Inferior parietal cortex (tissue), 1 donor: ENCODE measurements around the gene UBE2QL1.

ENCODE experiments used
- DNase-seq: peaks from one replicate; pipeline ENCODE4 v3.0.0-alpha.2; 2016; ENCODE audit errors: extremely low spot score

UBE2QL1 gene, protein sequence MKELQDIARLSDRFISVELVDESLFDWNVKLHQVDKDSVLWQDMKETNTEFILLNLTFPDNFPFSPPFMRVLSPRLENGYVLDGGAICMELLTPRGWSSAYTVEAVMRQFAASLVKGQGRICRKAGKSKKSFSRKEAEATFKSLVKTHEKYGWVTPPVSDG

DNA sequence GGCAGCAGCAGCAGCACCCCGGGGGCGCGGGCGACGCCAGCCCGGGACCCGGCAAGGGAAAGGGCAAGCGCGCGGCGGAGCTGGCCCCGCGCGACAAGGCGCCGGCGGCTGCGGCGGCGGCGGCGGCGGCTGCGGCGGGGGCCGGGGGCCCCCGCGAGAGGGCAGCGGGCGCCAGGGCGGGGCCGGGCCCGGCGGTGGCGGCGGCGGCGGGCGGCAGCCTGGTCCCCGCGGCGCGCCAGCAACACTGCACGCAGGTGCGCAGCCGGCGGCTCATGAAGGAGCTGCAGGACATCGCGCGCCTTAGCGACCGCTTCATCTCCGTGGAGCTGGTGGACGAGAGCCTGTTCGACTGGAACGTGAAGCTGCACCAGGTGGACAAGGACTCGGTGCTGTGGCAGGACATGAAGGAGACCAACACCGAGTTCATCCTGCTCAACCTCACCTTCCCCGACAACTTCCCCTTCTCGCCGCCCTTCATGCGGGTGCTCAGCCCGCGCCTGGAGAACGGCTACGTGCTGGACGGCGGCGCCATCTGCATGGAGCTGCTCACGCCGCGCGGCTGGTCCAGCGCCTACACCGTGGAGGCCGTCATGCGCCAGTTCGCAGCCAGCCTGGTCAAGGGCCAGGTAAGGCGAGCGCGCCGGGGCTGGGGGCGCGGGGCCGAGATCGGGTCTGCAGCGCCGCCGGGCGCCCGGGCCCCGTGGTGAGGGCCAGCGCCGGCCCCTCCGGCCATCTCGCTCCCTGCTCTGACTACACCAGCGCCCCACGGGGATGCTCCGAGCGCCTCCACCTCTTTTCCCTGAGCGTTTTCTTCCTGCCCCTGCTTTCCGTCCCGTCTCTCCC is at the start of gene UBE2QL1:
UBE2QL1 (plus strand) TSS at position 238 of the 843 bp plus-strand sequence; CDS start at position 273, 35 bp downstream.
- no peak for DNase-seq

- no peak for DNase-seq
These were observed 48.4 kb upstream of the UBE2QL1 start for GRCh38 chr5:6399980-6400910.

GRCh38 chr5:6401410-6401809 is 47.2 kb upstream of the UBE2QL1 start:
- no peak for DNase-seq

DNA sequence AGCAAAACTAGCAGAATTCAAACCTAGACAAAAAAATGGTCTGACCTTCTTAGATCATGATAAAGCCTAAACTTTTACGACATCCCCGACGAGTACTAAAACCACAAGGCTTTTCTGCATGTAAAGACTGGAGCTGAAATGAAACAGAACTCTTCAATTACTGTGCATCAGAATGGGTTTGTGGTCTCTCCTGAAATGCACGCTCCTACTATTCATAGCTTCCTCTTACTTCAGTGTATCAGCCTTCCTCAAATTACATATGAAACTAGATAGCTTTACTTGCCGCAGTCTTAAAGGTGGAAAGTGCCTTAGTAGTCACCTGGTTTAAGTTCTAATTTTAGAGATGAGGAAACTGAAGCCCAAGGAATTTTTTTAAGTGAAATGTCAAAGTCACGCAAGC is 45.7 kb upstream of the UBE2QL1 start:
- no peak for DNase-seq

- no peak for DNase-seq
These were observed 45.2 kb upstream of the UBE2QL1 start for GRCh38 chr5:6403416-6403815.

GRCh38 chr5:6404129-6404528 is 44.5 kb upstream of the UBE2QL1 start:
- DNase-seq, result no peak

- no peak for DNase-seq
These were observed 43.1 kb upstream of the UBE2QL1 start for GRCh38 chr5:6405591-6405990.

- no peak for DNase-seq
These were observed 41.0 kb upstream of the UBE2QL1 start for GRCh38 chr5:6407558-6408259.

DNA sequence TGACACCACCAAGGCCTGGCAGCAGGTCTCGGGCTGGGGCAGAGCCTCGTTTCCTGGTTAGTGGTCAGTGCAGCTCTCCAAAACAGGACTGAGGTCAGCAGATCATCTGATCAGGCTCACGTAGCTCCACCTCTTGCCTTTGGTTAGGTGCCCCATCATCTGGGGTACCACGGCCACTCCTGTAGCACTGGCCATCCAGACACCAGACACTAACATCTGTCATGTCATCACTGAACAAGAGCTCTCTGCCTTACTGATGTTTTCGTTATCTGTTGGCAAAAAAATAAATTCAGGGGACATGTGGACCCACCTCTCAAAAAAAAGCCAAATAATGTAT is 40.4 kb upstream of the UBE2QL1 start:
- DNase-seq, result no peak

DNA sequence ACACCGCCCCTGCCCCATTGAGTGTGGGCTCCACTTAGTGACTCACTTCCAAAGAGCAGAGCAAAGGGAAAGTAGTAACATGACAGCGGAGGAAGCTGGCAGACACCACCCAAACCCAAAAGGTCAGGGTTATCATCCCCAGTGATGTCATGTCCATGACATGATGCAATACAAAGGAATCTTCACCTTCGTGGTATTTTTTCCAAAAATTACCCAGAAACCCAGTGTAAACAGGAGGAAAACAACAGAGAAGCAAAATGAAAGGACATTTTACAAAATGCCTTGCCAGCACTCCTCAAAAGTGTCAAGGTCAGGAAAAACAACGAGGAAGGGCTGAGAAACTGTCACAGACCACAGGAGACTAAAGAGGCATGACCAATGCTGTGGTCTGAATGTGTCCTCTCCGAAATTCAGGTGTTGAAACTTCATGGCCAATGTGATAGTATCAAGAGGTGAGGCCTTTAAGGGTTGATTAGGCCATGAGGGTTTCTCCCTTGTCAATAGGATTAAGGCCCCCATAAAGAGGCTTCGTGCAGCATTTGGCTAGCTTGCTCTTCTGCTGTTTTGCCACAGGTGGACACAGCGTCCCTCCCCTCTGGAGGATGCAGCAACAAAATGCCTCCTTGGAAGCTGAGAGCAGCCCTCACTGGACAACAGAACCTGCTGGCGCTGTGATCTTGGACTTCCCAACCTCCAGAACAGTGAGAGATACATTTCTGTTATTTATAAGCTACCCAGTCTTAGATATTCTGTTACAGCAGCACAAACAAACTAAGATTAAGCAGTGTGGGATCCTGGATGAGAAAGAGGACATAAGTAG is 39.8 kb upstream of the UBE2QL1 start:
- no peak for DNase-seq

GRCh38 chr5:6410421-6410820 is 38.2 kb upstream of the UBE2QL1 start:
- DNase-seq, result peak; percentile 55

- no peak for DNase-seq
These were observed 37.5 kb upstream of the UBE2QL1 start for GRCh38 chr5:6411141-6411540.

- DNase-seq, result no peak
These were observed 35.8 kb upstream of the UBE2QL1 start for GRCh38 chr5:6412811-6413210.

DNA sequence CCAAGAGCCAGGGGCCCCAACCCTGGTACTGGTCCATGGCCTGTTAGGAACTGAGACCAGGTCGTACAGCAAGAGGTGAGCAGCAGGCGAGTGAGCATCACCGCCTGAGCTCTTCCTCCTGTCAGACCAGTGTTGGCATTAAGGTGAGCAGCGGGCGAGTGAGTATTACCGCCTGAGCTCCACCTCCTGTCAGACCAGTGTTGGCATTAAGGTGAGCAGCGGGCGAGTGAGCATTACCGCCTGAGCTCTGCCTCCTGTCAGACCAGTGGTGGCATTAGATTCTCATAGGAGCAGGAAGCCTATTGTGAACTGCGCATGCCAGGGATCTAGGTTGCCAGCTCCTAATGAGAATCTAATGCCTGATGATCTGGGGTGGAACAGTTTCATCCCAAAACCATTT is 31.0 kb upstream of the UBE2QL1 start:
- DNase-seq, result no peak

DNA sequence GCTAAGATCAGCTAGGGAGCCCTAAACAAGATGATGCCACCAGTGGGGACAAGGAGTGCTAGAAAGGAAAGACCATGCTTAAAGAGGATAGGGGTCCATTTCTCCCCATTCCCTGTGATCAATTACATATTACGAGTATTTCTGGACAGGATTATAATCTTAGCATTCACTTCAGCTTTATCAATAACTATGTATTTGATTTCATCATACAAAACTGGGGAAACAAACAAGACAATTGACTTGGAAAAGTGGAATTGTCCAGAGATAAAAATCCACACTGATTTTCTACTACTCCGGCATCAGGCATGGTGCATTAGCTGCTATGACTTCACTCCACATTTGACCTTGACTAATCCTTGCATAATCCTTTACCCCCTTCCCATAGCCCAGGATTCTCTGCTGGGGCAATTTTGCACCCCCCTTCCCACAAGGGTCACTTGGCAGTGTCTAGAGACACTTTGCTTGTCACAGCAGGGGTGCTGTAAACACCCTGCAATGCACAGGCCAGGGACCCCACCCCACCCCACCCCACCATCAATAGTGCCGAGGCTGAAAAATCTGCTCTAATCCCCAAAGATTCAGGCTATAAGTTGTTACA is 29.9 kb upstream of the UBE2QL1 start:
- DNase-seq, result no peak

DNA sequence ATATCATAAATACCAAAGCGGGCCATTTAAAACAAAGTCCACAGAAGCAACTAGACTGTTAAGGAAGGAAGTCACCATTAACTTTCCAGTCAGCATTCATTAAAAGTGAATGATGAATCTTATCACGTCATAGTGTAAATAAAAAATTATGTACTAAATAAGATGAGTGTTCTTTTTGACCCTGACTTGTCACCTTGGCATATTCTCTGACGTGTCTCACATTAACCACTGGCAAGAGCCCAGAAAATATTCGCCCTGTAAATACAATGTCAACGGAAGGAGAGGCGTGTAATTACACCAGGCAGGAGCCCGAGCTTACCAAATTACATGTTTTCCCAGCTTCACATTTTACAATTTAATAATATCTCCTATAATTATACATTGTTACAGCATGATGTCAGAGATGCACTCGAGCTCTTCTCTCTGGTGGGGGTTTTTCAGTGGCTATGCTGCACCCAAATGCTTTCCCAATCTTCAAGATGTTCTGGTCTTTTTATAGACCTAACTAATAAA is 29.3 kb upstream of the UBE2QL1 start:
- DNase-seq, result no peak

GRCh38 chr5:6423327-6424109 is 25.1 kb upstream of the UBE2QL1 start:
- no peak for DNase-seq

GRCh38 chr5:6424110-6424659 is 24.5 kb upstream of the UBE2QL1 start:
- no peak for DNase-seq

DNA sequence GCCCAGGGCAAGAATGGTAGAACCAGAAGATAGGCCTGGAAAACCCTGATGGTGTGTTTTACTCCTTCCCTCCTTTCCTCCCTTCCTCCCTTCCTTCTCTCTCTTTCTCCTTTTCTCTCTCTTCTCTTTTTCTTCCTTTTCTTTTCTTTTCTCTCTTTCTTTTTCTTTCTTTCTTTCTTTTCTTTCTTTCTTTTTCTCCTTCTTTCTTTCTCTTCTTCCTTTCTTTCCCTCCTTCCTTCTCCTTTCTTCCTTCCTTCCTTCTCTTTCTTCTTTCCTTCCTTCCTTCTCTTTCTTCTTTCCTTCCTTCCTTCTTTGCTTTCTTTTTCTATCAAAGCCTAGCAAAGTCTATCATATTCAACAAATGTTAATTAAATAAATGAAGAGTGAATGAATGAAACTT is 24.0 kb upstream of the UBE2QL1 start:
- DNase-seq, result no peak
